Measurements from ENCODE around the gene PPP1R14B.

- no peak for TF ChIP-seq RAD21 (IDR thresholded peaks at IDR 0.05)
- no peak for TF ChIP-seq CTCF (IDR thresholded peaks at IDR 0.05; ENCODE audit: low read depth, low read length, missing input control)
- TF ChIP-seq NR2F2 (IDR thresholded peaks at IDR 0.05), result no peak
- no peak for TF ChIP-seq YY1 (IDR thresholded peaks at IDR 0.05)
- TF ChIP-seq ZBTB33 (IDR thresholded peaks at IDR 0.05), result no peak
- TF ChIP-seq MAX (IDR thresholded peaks at IDR 0.05), result no peak
- no peak for TF ChIP-seq TAF1 (conservative IDR thresholded peaks at IDR 0.05)
- TF ChIP-seq SP1 (IDR thresholded peaks at IDR 0.05), result no peak
- TF ChIP-seq ATF3 (IDR thresholded peaks at IDR 0.05), result no peak
- no peak for TF ChIP-seq REST (IDR thresholded peaks at IDR 0.05)
- no peak for TF ChIP-seq EGR1 (IDR thresholded peaks at IDR 0.05; ENCODE audit: low read depth in 2 of 2)
- TF ChIP-seq JUND (IDR thresholded peaks at IDR 0.05), result no peak
These were observed 17.7 kb upstream of the PPP1R14B start for GRCh38 chr11:64264371-64264852.
